ENCODE results near the gene SETBP1.
A peak's percentile ranks its signal among the peaks of the same experiment; 100 is the strongest.

Gene SETBP1

DNA sequence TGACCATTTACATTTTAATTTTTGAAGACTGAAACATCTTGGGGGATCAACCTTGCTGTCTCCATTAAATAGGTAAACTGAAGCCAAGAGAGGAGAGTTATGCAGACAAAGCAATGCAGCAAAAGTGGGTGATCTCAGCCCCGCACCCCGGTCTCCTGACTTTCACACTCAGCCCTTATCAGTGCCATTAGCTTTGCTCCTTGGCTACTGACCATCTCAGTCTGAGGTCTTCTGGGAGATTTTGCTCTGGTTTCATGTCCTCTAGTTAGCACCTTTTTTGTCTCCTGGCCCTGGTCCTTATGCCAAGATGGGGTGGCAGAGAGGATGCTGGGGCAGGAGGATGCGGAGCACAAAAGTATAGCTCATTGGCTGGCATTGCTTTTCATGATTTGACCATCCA, 61.4 kb downstream of the SETBP1 start:
- peaks cover 56% of the 10 kb centered on the region for H3K4me1 Mint-ChIP-seq
- H3K36me3 Mint-ChIP-seq (ENCODE audit: low read depth) = peaks cover 31% of the 10 kb centered on the region
- H3K4me3 Mint-ChIP-seq = no peak overlapping the region
- H3K9me3 Mint-ChIP-seq = no peaks in the 10 kb centered on the region
- peaks cover 2% of the 10 kb centered on the region for H3K27me3 Mint-ChIP-seq (ENCODE audit: low read depth, poor library complexity)
- peak overlapping the region; percentile 28 for H3K27ac Mint-ChIP-seq
- TF ChIP-seq, protein P1, sequence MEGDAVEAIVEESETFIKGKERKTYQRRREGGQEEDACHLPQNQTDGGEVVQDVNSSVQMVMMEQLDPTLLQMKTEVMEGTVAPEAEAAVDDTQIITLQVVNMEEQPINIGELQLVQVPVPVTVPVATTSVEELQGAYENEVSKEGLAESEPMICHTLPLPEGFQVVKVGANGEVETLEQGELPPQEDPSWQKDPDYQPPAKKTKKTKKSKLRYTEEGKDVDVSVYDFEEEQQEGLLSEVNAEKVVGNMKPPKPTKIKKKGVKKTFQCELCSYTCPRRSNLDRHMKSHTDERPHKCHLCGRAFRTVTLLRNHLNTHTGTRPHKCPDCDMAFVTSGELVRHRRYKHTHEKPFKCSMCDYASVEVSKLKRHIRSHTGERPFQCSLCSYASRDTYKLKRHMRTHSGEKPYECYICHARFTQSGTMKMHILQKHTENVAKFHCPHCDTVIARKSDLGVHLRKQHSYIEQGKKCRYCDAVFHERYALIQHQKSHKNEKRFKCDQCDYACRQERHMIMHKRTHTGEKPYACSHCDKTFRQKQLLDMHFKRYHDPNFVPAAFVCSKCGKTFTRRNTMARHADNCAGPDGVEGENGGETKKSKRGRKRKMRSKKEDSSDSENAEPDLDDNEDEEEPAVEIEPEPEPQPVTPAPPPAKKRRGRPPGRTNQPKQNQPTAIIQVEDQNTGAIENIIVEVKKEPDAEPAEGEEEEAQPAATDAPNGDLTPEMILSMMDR (IDR thresholded peaks at IDR 0.05) = no peak
- DNase-seq = no peak

DNA sequence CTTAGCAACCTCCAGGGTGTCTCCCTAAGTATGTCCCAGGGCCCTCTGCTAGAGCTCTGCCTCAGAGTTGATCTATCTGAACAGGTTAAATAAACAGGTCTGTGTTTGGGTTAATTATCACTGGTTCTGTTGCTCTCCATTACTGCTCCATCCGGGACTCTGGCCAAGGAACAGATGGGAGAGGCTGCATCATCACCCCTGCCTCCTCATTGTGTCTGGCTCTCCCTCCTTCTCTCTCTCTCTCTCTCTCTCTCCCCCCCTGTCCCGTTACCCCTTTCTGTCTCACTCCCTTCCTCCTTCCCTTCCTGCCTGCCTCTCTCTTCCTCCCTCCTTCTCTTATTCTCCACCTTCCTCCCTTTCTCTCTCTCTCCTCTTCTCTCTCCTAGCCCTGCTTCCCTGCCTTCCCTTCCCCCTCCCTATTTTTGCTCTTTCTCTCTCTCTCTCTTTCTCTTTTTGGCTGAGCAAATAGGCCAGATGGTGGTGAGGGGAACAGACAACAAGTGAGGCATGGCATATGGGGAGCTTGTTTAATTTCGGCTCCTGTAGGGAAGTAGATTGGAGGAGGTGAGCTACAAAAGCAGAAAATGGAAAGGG, 62.1 kb downstream of the SETBP1 start:
- no peak for DNase-seq
- peaks cover 30% of the 10 kb centered on the region for H3K36me3 Mint-ChIP-seq (ENCODE audit: low read depth)
- H3K9me3 Mint-ChIP-seq = no peaks in the 10 kb centered on the region
- H3K27me3 Mint-ChIP-seq (ENCODE audit: low read depth, poor library complexity) = peaks cover 2% of the 10 kb centered on the region
- peaks cover 58% of the 10 kb centered on the region for H3K4me1 Mint-ChIP-seq
- H3K4me3 Mint-ChIP-seq = peak overlapping the region; percentile 7
- TF ChIP-seq, protein P1 (IDR thresholded peaks at IDR 0.05) = no peak
- H3K27ac Mint-ChIP-seq = peak overlapping the region; percentile 10

DNA sequence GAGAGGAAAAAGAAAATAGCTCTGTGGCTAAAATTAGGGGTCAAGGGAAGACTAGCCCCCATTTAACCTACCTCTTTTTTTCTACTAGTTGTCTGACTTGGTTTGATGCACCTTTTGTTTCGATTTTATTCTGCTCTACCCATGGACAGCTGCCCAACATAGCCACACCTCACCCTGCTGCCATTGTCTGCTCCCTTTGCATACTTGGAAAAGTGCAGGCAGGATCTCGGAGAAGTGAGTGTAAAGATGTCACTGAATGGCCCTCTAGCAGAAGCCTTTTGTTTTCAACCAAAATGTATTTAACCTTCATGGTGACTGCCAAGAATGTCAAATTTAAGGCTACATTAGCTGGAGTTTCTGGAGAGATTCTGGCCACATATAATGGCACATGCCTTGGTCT, 62.9 kb downstream of the SETBP1 start:
- DNase-seq = no peak
- peak overlapping the region; percentile 33 for H3K4me3 Mint-ChIP-seq
- H3K36me3 Mint-ChIP-seq (ENCODE audit: low read depth) = peaks cover 25% of the 10 kb centered on the region
- TF ChIP-seq, protein P1 (IDR thresholded peaks at IDR 0.05) = no peak
- peaks cover 2% of the 10 kb centered on the region for H3K27me3 Mint-ChIP-seq (ENCODE audit: low read depth, poor library complexity)
- H3K4me1 Mint-ChIP-seq = peaks cover 64% of the 10 kb centered on the region
- H3K27ac Mint-ChIP-seq = peak overlapping the region; percentile 37
- no peaks in the 10 kb centered on the region for H3K9me3 Mint-ChIP-seq

DNA sequence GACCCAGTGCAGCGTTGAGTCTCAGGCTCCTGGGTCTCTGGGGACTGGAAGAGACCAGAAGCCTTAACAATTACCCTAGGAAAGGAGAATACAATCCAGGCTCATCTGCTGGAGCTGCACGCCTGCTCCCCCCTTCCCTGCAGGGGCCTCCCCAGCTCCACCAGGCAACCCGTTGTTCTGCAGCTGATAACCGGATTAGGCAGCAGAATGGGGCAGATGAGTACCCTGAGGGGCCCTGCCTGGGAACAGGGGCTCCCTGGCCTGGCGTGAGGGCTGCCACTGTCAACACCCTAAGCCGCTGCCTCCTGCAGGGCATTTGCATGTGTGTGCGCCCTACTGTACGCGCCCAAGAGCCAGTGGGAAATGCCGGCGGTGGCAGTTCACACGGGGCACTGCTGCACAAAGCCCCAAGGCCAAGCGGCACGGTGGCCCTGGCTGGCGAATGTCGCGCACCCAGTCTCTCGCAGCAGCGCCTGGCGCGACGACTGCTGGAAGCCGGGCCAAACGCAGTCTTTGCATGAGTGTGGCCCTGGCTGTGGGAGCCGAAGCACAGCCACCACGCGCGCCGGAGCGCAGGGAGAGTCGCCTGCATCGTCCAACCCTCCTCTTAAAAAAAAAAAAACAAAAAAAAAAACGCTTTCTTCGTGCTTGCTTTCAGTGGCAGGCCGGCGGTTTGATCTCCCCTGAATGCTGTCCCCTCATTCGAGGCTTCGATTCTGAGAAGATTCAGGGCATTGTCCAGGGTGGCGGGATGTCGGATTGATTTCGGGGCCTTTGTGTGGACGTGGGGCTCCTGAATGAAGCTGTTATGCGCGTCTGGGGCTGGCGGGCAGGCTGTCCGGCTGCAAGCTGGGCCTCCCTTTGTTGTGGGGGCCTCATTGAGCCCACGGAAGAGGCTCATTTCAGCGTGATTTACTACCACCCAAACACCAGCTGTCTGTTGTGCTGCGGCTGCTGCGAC, 63.8 kb downstream of the SETBP1 start:
- peak overlapping the region; percentile 94 for H3K27ac Mint-ChIP-seq
- DNase-seq = peak; percentile 62
- H3K27me3 Mint-ChIP-seq (ENCODE audit: low read depth, poor library complexity) = peaks cover 2% of the 10 kb centered on the region
- H3K4me1 Mint-ChIP-seq = peaks cover 64% of the 10 kb centered on the region
- H3K4me3 Mint-ChIP-seq = peak overlapping the region; percentile 74
- H3K36me3 Mint-ChIP-seq (ENCODE audit: low read depth) = peaks cover 25% of the 10 kb centered on the region
- no peaks in the 10 kb centered on the region for H3K9me3 Mint-ChIP-seq
- TF ChIP-seq, protein P1 (IDR thresholded peaks at IDR 0.05) = no peak

DNA sequence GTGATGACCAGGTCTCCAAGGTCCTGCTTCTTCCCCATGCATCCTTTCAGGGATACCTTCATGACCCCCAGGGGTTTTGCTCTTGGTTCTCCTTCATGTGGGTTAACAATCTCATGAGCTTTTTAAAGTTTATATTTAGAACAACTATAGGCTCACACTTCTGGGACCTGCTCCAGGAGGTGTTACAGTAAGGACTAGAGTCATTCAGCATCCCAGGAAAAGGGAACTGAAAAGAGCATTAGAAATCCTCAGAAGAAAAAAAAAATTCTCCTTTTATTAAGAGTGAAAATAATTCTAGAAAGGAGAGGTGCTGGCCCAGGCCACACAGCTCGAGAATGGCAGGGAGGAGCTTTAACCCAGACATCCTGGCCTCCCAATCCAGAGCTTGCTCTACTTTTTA, 66.5 kb downstream of the SETBP1 start:
- no peak overlapping the region for H3K4me3 Mint-ChIP-seq
- no peak for DNase-seq
- H3K27ac Mint-ChIP-seq = no peak overlapping the region
- no peaks in the 10 kb centered on the region for H3K9me3 Mint-ChIP-seq
- H3K36me3 Mint-ChIP-seq (ENCODE audit: low read depth) = peaks cover 41% of the 10 kb centered on the region
- H3K27me3 Mint-ChIP-seq (ENCODE audit: low read depth, poor library complexity) = peaks cover 2% of the 10 kb centered on the region
- TF ChIP-seq, protein P1 (IDR thresholded peaks at IDR 0.05) = no peak
- H3K4me1 Mint-ChIP-seq = peaks cover 45% of the 10 kb centered on the region

Measured in nephron progenitor cell (in vitro differentiated cells).